HEK293 (cell line): ENCODE data around the gene MRPL17.
A peak's percentile ranks its signal among the peaks of the same experiment; 100 is the strongest.
"Not testable (repeated sequence)": the region's sequence is repeated elsewhere in the genome, so short reads cannot be mapped to it uniquely, and the experiment has no call there.

Experiments used
- CTCF ChIA-PET: fragments of 350-600 bp; formaldehyde crosslinking; extraction: SDS; loops from one replicate; lab custom pipeline; 2021; ENCODE audit warnings: antibody characterized with exemption; lab: Yijun Ruan, JAX
- POLR2A ChIA-PET: fragments of 300-600 bp; formaldehyde crosslinking; extraction: SDS; loops from one replicate; lab custom pipeline; 2020; ENCODE audit warnings: antibody characterized with exemption, inconsistent platforms; lab: Yijun Ruan, JAX
- H3K27ac ChIP-seq: fragments of 200-500 bp; sonication (Bioruptor generic); 2 replicates; pipeline ENCODE4 v1.5.1; 2014; ENCODE audit warnings: low read depth, low read length, control low read depth, inconsistent platforms; ENCODE audit errors: extremely low read depth
- H3K36me3 ChIP-seq, 2 experiments: fragments of 200-500 bp in 1 of 2; sonication (Bioruptor generic) in 1 of 2; 1 replicate in 1 of 2; 2 replicates in 1 of 2; pipeline ENCODE4 v1.5.1; 2014 to 2017; ENCODE audit warnings: inconsistent platforms in 2 of 2, low read length in 2 of 2; ENCODE audit not compliant: control insufficient read depth in 2 of 2, insufficient read depth in 1 of 2
- H3K4me1 ChIP-seq: fragments of 200-500 bp; sonication (Bioruptor generic); 2 replicates; pipeline ENCODE4 v1.5.1; 2014; ENCODE audit warnings: mild to moderate bottlenecking, low read length, inconsistent platforms; ENCODE audit not compliant: control insufficient read depth, insufficient read depth
- H3K4me3 ChIP-seq: 2 replicates; pipeline ENCODE4 v1.5.1; 2011; ENCODE audit warnings: low read depth, mild to moderate bottlenecking, control low read depth, low read length, moderate library complexity
- H3K9me3 ChIP-seq: fragments of 200-500 bp; sonication (Bioruptor generic); 2 replicates; pipeline ENCODE4 v1.5.1; 2014; ENCODE audit warnings: low read depth, low read length, inconsistent platforms; ENCODE audit not compliant: control insufficient read depth, insufficient read depth
- FEZF1 ChIP-seq: fragments of 450-650 bp; formaldehyde crosslinking; IDR thresholded peaks from 2 replicates; pipeline ENCODE4 v1.5.1; 2016; ENCODE audit warnings: missing biosample characterization, missing genetic modification characterization
- MYNN ChIP-seq: fragments of 450-650 bp; formaldehyde crosslinking; IDR thresholded peaks from 2 replicates; pipeline ENCODE4 v1.5.1; 2016; ENCODE audit warnings: missing biosample characterization, missing genetic modification characterization, borderline replicate concordance
- ZNF114 ChIP-seq: fragments of 450-650 bp; formaldehyde crosslinking; IDR thresholded peaks from 2 replicates; pipeline ENCODE4 v1.5.0; 2017; ENCODE audit warnings: missing biosample characterization, missing genetic modification characterization
- ZNF202 ChIP-seq: fragments of 450-650 bp; formaldehyde crosslinking; IDR thresholded peaks from 2 replicates; pipeline ENCODE4 v1.5.1; 2016; ENCODE audit warnings: missing biosample characterization, missing genetic modification characterization, borderline replicate concordance
- ZNF404 ChIP-seq: fragments of 450-650 bp; formaldehyde crosslinking; IDR thresholded peaks from 2 replicates; pipeline ENCODE4 v1.5.1; 2017; ENCODE audit warnings: missing biosample characterization, missing genetic modification characterization
- ZNF423 ChIP-seq: fragments of 450-650 bp; formaldehyde crosslinking; IDR thresholded peaks from 2 replicates; pipeline ENCODE4 v1.5.1; 2016; ENCODE audit warnings: missing biosample characterization, missing genetic modification characterization
- ZNF530 ChIP-seq: fragments of 450-650 bp; formaldehyde crosslinking; IDR thresholded peaks from 2 replicates; pipeline ENCODE4 v1.5.1; 2016; ENCODE audit warnings: low read depth, missing biosample characterization, missing genetic modification characterization
- ZNF600 ChIP-seq: fragments of 450-650 bp; formaldehyde crosslinking; IDR thresholded peaks from 2 replicates; pipeline ENCODE4 v1.5.1; 2016; ENCODE audit warnings: missing biosample characterization, missing genetic modification characterization
- ZNF664 ChIP-seq: fragments of 450-650 bp; formaldehyde crosslinking; IDR thresholded peaks from 2 replicates; pipeline ENCODE4 v1.5.1; 2016; ENCODE audit warnings: missing biosample characterization, missing genetic modification characterization
- ZSCAN30 ChIP-seq: fragments of 450-650 bp; IDR thresholded peaks from 2 replicates; pipeline ENCODE4 v1.5.1; 2018; ENCODE audit warnings: missing biosample characterization, mild to moderate bottlenecking, missing genetic modification characterization, moderate library complexity
- TF ChIP-seq, protein P1 (sequence below): fragments of 450-650 bp; formaldehyde crosslinking; IDR thresholded peaks from 2 replicates; pipeline ENCODE4; 2016; ENCODE audit warnings: missing biosample characterization, missing genetic modification characterization
- TF ChIP-seq, protein P2 (sequence below): fragments of 450-650 bp; formaldehyde crosslinking; IDR thresholded peaks from 2 replicates; pipeline ENCODE4 v1.5.1; 2016; ENCODE audit warnings: missing biosample characterization, missing genetic modification characterization
- TF ChIP-seq, protein P3 (sequence below): fragments of 450-650 bp; formaldehyde crosslinking; IDR thresholded peaks from 2 replicates; pipeline ENCODE4 v1.5.1; 2017; ENCODE audit warnings: missing biosample characterization, missing genetic modification characterization

MRPL17 gene

DNA sequence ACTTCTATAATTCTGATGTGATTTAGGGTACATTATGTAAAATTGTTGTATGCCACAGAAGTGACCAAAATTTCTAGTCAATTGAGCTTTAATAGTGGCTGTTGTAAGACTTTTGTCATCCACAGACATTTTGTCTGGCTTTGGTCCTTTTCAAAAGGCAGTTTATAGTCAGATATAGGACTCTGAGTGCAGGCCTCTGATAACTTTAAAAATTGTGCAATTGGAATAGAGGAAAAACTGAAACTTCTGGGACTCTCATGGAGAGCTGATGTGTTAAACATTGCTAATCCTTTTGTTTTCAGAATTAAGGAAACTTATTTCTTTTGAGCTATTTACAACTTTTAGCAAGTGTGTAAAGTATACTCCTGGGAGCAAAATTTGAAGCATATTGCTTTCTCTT lies 9.0 kb upstream of the MRPL17 start (continued):
- TF ChIP-seq ZNF423 (tag by site-specific recombination) (no peak), FEZF1 (tag by site-specific recombination) (no peak), ZNF114 (tag by site-specific recombination) (no peak), ZNF530 (no peak)
- TF ChIP-seq, protein P1, sequence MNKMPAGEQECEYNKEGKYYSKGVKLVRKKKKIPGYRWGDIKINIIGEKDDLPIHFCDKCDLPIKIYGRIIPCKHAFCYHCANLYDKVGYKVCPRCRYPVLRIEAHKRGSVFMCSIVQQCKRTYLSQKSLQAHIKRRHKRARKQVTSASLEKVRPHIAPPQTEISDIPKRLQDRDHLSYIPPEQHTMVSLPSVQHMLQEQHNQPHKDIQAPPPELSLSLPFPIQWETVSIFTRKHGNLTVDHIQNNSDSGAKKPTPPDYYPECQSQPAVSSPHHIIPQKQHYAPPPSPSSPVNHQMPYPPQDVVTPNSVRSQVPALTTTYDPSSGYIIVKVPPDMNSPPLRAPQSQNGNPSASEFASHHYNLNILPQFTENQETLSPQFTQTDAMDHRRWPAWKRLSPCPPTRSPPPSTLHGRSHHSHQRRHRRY: no peak
- TF ChIP-seq, protein P2, sequence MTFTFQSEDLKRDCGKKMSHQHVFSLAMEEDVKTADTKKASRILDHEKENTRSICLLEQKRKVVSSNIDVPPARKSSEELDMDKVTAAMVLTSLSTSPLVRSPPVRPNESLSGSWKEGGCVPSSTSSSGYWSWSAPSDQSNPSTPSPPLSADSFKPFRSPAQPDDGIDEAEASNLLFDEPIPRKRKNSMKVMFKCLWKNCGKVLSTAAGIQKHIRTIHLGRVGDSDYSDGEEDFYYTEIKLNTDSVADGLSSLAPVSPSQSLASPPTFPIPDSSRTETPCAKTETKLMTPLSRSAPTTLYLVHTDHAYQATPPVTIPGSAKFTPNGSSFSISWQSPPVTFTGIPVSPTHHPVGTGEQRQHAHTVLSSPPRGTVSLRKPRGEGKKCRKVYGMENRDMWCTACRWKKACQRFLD: no peak

DNA sequence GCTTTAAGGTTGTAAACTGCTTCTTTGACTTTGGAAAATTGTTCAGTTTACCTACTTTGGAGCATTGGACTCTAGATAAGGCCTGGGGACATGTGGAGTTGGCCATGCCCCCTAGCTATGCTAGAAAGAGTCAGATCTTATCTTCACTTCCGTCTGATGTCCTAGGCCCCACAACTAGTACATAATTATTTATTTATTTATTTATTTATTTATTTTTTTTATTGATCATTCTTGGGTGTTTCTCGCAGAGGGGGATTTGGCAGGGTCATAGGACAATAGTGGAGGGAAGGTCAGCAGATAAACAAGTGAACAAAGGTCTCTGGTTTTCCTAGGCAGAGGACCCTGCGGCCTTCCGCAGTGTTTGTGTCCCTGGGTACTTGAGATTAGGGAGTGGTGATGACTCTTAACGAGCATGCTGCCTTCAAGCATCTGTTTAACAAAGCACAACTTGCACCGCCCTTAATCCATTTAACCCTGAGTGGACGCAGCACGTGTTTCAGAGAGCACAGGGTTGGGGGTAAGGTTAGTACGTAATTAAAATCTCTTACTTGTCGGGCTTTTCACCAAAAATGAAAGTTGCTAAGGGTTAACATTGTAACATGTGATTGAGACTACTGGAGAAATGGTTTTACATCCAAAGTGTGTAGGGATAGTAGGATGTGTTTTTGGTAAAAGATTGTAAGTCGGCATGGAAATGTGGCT lies 7.4 kb upstream of the MRPL17 start:
- POLR2A ChIA-PET, H3K36me3 ChIP-seq, H3K27ac ChIP-seq, H3K4me1 ChIP-seq, H3K4me3 ChIP-seq, H3K9me3 ChIP-seq: not testable (repeated sequence)
- CTCF ChIA-PET: interaction anchor here (1.7 kb wide), 1 partner anchor 312 kb away, joined by 5 read pairs; no protein-coding TSS in a partner anchor

DNA sequence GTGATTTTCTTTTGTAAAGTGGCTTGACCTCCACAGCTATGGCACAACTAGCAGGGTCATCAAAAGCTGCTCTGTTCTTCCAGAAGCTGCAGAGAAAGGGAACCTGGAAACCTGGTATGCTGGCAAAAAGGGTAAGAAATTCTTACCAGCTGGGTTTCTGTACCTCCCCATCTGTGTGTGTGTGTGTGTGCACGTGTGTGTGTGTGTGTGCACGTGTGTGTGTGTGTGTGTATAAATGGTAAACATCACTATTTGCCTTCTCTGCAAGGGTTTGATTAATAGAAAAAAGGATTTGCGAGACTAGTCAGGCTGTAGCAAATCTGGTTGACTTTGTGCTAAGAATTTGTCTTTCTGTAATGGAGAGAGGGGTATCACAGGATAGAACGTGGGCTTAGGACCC lies 4.7 kb upstream of the MRPL17 start:
- TF ChIP-seq, protein P3, sequence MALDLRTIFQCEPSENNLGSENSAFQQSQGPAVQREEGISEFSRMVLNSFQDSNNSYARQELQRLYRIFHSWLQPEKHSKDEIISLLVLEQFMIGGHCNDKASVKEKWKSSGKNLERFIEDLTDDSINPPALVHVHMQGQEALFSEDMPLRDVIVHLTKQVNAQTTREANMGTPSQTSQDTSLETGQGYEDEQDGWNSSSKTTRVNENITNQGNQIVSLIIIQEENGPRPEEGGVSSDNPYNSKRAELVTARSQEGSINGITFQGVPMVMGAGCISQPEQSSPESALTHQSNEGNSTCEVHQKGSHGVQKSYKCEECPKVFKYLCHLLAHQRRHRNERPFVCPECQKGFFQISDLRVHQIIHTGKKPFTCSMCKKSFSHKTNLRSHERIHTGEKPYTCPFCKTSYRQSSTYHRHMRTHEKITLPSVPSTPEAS: 0 out of 2 replicates have a peak, but pooled peaks have one; percentile 44
- TF ChIP-seq MYNN: no peak
- CTCF ChIA-PET: interaction anchor here (0.6 to 1.4 kb wide), 2 partner anchors 67 to 970 kb away, joined by 3 read pairs; no protein-coding TSS in a partner anchor

DNA sequence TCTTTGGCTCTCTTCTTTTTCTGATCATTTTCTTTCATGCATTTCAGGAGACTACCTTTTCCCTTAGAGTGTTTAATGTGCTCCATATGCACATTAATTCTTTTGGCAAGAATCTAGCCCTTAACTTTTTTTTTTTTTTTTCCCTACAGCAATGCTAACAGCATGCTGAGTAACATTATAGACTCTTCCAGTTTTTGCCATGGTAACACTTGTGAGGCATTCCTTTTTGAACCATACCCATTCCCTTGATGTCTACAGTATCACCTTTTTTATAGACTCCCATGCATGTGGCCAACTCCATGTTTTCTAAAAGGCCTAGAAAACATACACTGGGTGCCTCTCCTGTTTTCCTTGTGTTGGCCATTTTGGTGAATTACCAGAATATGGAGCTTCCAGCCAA lies 2.9 kb upstream of the MRPL17 start:
- TF ChIP-seq ZNF202: no peak
- no peak for TF ChIP-seq ZNF404 (tag by site-specific recombination)
- TF ChIP-seq ZNF600 (tag by site-specific recombination): no peak
- TF ChIP-seq ZNF664 (tag by site-specific recombination): no peak
- no peak for TF ChIP-seq ZSCAN30 (tag by site-specific recombination)
- TF ChIP-seq, all 188 proteins: peak for 0
- CTCF ChIA-PET: interaction anchor here (2.1 kb wide), 1 partner anchor 20 kb away, joined by 10 read pairs; no protein-coding TSS in a partner anchor
- no peak overlapping the region for H3K4me3 ChIP-seq
- POLR2A ChIA-PET: no interaction called here
- H3K9me3 ChIP-seq: no peaks in the 10 kb centered on the region
- H3K4me1 ChIP-seq: no peaks in the 10 kb centered on the region
- peaks cover 0 to 15% of the 10 kb centered on the region in 2 experiments; a peak in 1 of 3 replicates for H3K36me3 ChIP-seq
- H3K27ac ChIP-seq: no peak overlapping the region

More for the DNA sequence above, 4.7 kb upstream of the MRPL17 start:
- Histone ChIP-seq H3K4me3 (no peak overlapping the region), H3K36me3 (no peaks in the 10 kb centered on the region), H3K27ac (no peak overlapping the region), H3K9me3 (no peaks in the 10 kb centered on the region), H3K4me1 (no peaks in the 10 kb centered on the region)
- POLR2A ChIA-PET: interaction anchor here (0.7 kb wide), 1 partner anchor 89 kb away, joined by 8 read pairs; no protein-coding TSS in a partner anchor

DNA sequence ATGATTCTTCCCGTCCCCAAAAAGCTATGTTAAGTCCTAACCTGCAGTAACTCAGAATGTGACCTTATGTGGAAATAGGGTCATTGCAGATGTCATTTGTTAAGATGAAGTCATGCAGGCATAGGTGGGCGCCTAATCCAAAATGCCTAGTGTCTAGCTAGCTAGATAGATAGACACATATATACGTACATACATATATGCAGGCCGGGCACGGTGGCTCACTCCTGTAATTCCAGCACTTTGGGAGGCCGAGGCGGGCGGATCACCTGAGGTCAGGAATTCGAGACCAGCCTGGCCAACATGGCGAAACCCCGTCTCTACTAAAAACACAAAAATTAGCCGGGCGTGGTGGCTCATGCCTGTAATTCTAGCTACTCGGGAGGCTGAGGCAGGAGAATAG lies 928 bp upstream of the MRPL17 start:
- H3K4me1 ChIP-seq, H3K27ac ChIP-seq, H3K9me3 ChIP-seq, H3K4me3 ChIP-seq: not testable (repeated sequence)
- peaks cover 0 to 30% of the 10 kb centered on the region in 2 experiments; a peak in 1 of 3 replicates for H3K36me3 ChIP-seq
- ChIA-PET CTCF (interaction anchor here (0.8 to 3.6 kb wide), 21 partner anchors 11 to 305 kb away, joined by 3 to 42 read pairs (median 4); partner anchors contain the start of gene TAF10), POLR2A (interaction anchor here (0.6 to 1.8 kb wide), 9 partner anchors 11 to 451 kb away, joined by 3 to 14 read pairs (median 5); partner anchors contain the start of gene TPP1)
